Esophagus squamous epithelium (tissue), 5 donors: Measurements from ENCODE around the gene GTF3C2. TPM values are rescaled to one million over a fixed set of nuclear protein-coding genes. Genes with fewer than 3 reads are reported as not detected.

Experiments used
- DNase-seq: peaks from one replicate; lab custom pipeline; 2025; lab: John Stamatoyannopoulos, UW
- H3K27ac ChIP-seq, 4 donors: fragments of 200-600 bp; sonication (generic); one replicate each; pipeline ENCODE4 v1.5.1; 2016 to 2019; ENCODE audit warnings: mild to moderate bottlenecking in 1 of 4
- H3K27me3 ChIP-seq, 4 donors: fragments of 200-600 bp; sonication (generic); 1 replicate in 3 of 4; 2 replicates in 1 of 4; pipeline versions ENCODE4 v1.5.1 to v1.6.0; 2017 to 2021; ENCODE audit warnings: antibody characterized with exemption in 1 of 4
- H3K36me3 ChIP-seq, 3 donors: fragments of 200-600 bp; sonication (generic); one replicate each; pipeline ENCODE4 v1.5.1; 2016 to 2019
- H3K4me1 ChIP-seq, 3 donors: fragments of 200-600 bp; sonication (generic); one replicate each; pipeline ENCODE4 v1.5.1; 2017 to 2019
- H3K4me3 ChIP-seq, 4 donors: fragments of 200-600 bp; sonication (generic); 1 replicate in 3 of 4; 2 replicates in 1 of 4; pipeline ENCODE4 v1.5.1; 2016 to 2019; ENCODE audit warnings: mild to moderate bottlenecking in 2 of 4, moderate library complexity in 1 of 4
- H3K9me3 ChIP-seq, 3 donors: fragments of 200-600 bp; sonication (generic); one replicate each; pipeline ENCODE4 v1.5.1; 2016 to 2019
- CTCF ChIP-seq, 6 experiments: fragments of 450-650 bp in 4 of 6; fragments of 200-600 bp in 2 of 6; sonication (generic) in 2 of 6; IDR thresholded peaks; one replicate each; pipeline ENCODE4 v1.5.1; 2016 to 2019; ENCODE audit warnings: antibody characterized with exemption in 6 of 6, mild to moderate bottlenecking in 4 of 6, moderate library complexity in 4 of 6
- POLR2A ChIP-seq, 4 donors: fragments of 450-650 bp; IDR thresholded peaks; one replicate each; pipeline ENCODE4 v1.6.1; 2017; ENCODE audit warnings: antibody characterized with exemption in 4 of 4, mild to moderate bottlenecking in 4 of 4, moderate library complexity in 3 of 4
- WGBS, 2 donors: methylation state at CpG; one replicate each; pipeline ENCODE4 v1.1.5; 2018; 5-methylcytosine and 5-hydroxymethylcytosine counted together
- intact Hi-C: fragments of 100-400 bp; cut with DNase I; formaldehyde crosslinking; loops from one replicate; pipeline ENCODE4 v1.15.0; 2022
- total RNA-seq, 4 donors: library from RNA; depleted of rRNA; stranded (reverse); fragments of >200 nt; gene quantifications; one replicate each; pipeline ENCODE4 v1.1.0, GENCODE V29; 2016
- donor health status: DM: yes; HTN: yes; CAD: no.

Gene GTF3C2
- total RNA-seq, 4 donors from 2014 or later, result 37.2 to 59.7 (median 52.3) TPM

- Histone ChIP-seq H3K4me1 (peaks cover 5 to 48% (median 26%) of the 10 kb centered on the region in 3 donors), H3K4me3 (no peak overlapping the region), H3K9me3 (no peaks in the 10 kb centered on the region), H3K36me3 (peaks cover 0 to 15% (median 0%) of the 10 kb centered on the region in 3 donors), H3K27ac (no peak overlapping the region), H3K27me3 (no peaks in the 10 kb centered on the region)
- intact Hi-C loops, result no loop called here
- no peak for DNase-seq
- WGBS, 2 donors, result 80 to 82% methylated on average over 6 of the region's 6 CpGs
- TF ChIP-seq CTCF (IDR thresholded peaks at IDR 0.05), result no peak
Measured at GRCh38 chr2:27351802-27352598, 4.6 kb downstream of the GTF3C2 start.

GRCh38 chr2:27350106-27350693 lies 6.4 kb downstream of the GTF3C2 start:
- intact Hi-C loops, result no loop called here
- 81 to 83% methylated on average over 6 to 7 of the region's 7 CpGs for WGBS, 2 donors
- Histone ChIP-seq H3K27me3 (no peaks in the 10 kb centered on the region), H3K9me3 (no peaks in the 10 kb centered on the region), H3K27ac (no peak overlapping the region), H3K4me3 (no peak overlapping the region), H3K4me1 (peaks cover 5 to 43% (median 20%) of the 10 kb centered on the region in 3 donors), H3K36me3 (peaks cover 0 to 15% (median 0%) of the 10 kb centered on the region in 3 donors)
- no peak for DNase-seq
- TF ChIP-seq CTCF (IDR thresholded peaks at IDR 0.05), result no peak
- TF ChIP-seq POLR2A (IDR thresholded peaks at IDR 0.05), result no peak

- peak overlapping the region in 3 of 4 donors; percentile 45 to 61 (median 61) for H3K27ac ChIP-seq
- WGBS, 2 donors, result 94% methylated on average over 2 of the region's 2 CpGs; no CpG with 5 or more reads in 1 of the 2 donors
- TF ChIP-seq POLR2A (IDR thresholded peaks at IDR 0.05), result no peak
- no peak for TF ChIP-seq CTCF (IDR thresholded peaks at IDR 0.05)
Measured at GRCh38 chr2:27347641-27348040, 8.9 kb downstream of the GTF3C2 start.

GRCh38 chr2:27336173-27336572 lies 20.4 kb downstream of the GTF3C2 start:
- H3K4me3 ChIP-seq, result no peak overlapping the region
- DNase-seq, result no peak
- WGBS, 2 donors, result 76 to 96% methylated on average over 5 to 7 of the region's 7 CpGs
- intact Hi-C loops, result no loop called here
- H3K9me3 ChIP-seq, result no peaks in the 10 kb centered on the region
- no peak overlapping the region for H3K27ac ChIP-seq
- H3K4me1 ChIP-seq, result no peaks in the 10 kb centered on the region
- no peaks in the 10 kb centered on the region for H3K27me3 ChIP-seq
- no peak for TF ChIP-seq CTCF (IDR thresholded peaks at IDR 0.05)
- no peak for TF ChIP-seq POLR2A (IDR thresholded peaks at IDR 0.05)
- H3K36me3 ChIP-seq, result peaks cover 34 to 100% (median 45%) of the 10 kb centered on the region in 3 donors

More at GRCh38 chr2:27347641-27348040, 8.9 kb downstream of the GTF3C2 start:
- no peak for DNase-seq
- peaks cover 0 to 25% (median 4%) of the 10 kb centered on the region in 3 donors for H3K36me3 ChIP-seq
- intact Hi-C loops, result no loop called here
- no peaks in the 10 kb centered on the region for H3K27me3 ChIP-seq
- H3K4me1 ChIP-seq, result peaks cover 0 to 17% (median 0%) of the 10 kb centered on the region in 3 donors
- H3K4me3 ChIP-seq, result no peak overlapping the region
- H3K9me3 ChIP-seq, result no peaks in the 10 kb centered on the region

GRCh38 chr2:27335311-27335710 lies 21.3 kb downstream of the GTF3C2 start:
- no peak for TF ChIP-seq CTCF (IDR thresholded peaks at IDR 0.05)
- no peaks in the 10 kb centered on the region for H3K9me3 ChIP-seq
- no peaks in the 10 kb centered on the region for H3K27me3 ChIP-seq
- 76 to 85% methylated on average over 2 to 3 of the region's 3 CpGs for WGBS, 2 donors
- no peaks in the 10 kb centered on the region for H3K4me1 ChIP-seq
- no peak overlapping the region for H3K4me3 ChIP-seq
- peaks cover 34 to 100% (median 45%) of the 10 kb centered on the region in 3 donors for H3K36me3 ChIP-seq
- H3K27ac ChIP-seq, result no peak overlapping the region
- DNase-seq, result no peak
- intact Hi-C loops, result no loop called here
